WTC11 (cell line): ENCODE data around the gene EML4.

Experiments
- CTCF ChIP-seq: fragments of 200-600 bp; IDR thresholded peaks from 2 replicates; pipeline ENCODE4 v1.8.0; 2022; ENCODE audit warnings: antibody characterized with exemption
- E2F1 ChIP-seq: sonication (generic); formaldehyde crosslinking; IDR thresholded peaks from 2 replicates; pipeline ENCODE4 v1.8.0; 2022; ENCODE audit warnings: mild to moderate bottlenecking, missing genetic modification reagents
- FOXJ3 ChIP-seq: sonication (generic); formaldehyde crosslinking; IDR thresholded peaks from 2 replicates; pipeline ENCODE4 v1.9.0; 2021; ENCODE audit warnings: missing genetic modification reagents, mild to moderate bottlenecking, borderline replicate concordance
- HMGXB4 ChIP-seq: sonication (generic); formaldehyde crosslinking; IDR thresholded peaks from 2 replicates; pipeline ENCODE4 v1.8.1; 2023; ENCODE audit warnings: mild to moderate bottlenecking, moderate library complexity, missing genetic modification reagents
- TEAD1 ChIP-seq: sonication (generic); formaldehyde crosslinking; IDR thresholded peaks from 2 replicates; pipeline ENCODE4 v1.8.0; 2022; ENCODE audit warnings: mild to moderate bottlenecking, missing genetic modification reagents

GRCh38 chr2:42342795-42343241 lies 173.7 kb downstream of the EML4 start:
- no peak for TF ChIP-seq E2F1 (CRISPR knock-in tag)
- no peak for TF ChIP-seq CTCF
- no peak for TF ChIP-seq TEAD1
- TF ChIP-seq FOXJ3: no peak
- TF ChIP-seq HMGXB4 (CRISPR knock-in tag): no peak
